ENCODE data around the gene ZFP36. TPM values are rescaled to one million over a fixed set of nuclear protein-coding genes. Genes with fewer than 3 reads are reported as not detected.

Gene ZFP36
- total and polyA plus RNA-seq, 12 donors = 22.8 to 194 (median 51.7) TPM

DNA sequence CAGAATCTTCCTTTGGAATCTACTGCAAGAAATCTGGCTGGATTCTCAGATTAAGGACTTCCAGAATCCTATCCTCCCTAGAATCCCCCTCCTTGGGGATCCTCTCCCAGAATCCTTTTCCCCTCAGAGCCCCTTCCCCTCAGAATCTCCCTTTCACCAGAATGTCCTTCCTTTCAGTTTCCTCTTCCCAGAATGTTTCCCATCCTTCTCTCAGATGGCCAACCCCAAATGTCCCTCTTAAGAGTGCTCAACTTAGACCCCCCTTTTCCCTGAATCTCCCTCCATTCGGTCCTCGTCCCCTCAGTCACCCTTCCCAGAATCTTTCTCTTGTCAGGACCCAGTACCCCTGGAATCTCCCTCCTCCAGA, 29.7 kb downstream of the ZFP36 start:
- Histone ChIP-seq H3K27me3 (peaks cover 0 to 6% (median 0%) of the 10 kb centered on the region in 7 donors), H3K27ac (peak overlapping the region; percentile 28 to 96 (median 87)), H3K4me3 (peak overlapping the region; percentile 18 to 99 (median 84)), H3K4me1 (peaks cover 10 to 40% (median 27%) of the 10 kb centered on the region in 9 donors), H3K36me3 (peaks cover 0 to 34% (median 26%) of the 10 kb centered on the region in 9 donors), H3K9me3 (no peaks in the 10 kb centered on the region)
- TF ChIP-seq, protein P1, sequence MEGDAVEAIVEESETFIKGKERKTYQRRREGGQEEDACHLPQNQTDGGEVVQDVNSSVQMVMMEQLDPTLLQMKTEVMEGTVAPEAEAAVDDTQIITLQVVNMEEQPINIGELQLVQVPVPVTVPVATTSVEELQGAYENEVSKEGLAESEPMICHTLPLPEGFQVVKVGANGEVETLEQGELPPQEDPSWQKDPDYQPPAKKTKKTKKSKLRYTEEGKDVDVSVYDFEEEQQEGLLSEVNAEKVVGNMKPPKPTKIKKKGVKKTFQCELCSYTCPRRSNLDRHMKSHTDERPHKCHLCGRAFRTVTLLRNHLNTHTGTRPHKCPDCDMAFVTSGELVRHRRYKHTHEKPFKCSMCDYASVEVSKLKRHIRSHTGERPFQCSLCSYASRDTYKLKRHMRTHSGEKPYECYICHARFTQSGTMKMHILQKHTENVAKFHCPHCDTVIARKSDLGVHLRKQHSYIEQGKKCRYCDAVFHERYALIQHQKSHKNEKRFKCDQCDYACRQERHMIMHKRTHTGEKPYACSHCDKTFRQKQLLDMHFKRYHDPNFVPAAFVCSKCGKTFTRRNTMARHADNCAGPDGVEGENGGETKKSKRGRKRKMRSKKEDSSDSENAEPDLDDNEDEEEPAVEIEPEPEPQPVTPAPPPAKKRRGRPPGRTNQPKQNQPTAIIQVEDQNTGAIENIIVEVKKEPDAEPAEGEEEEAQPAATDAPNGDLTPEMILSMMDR (IDR thresholded peaks at IDR 0.05) = no peak
- intact Hi-C loops (cut with DNase I) = no loop called here
- 0% methylated on average over 2 of the region's 2 CpGs for WGBS, 2 donors
- no peak for DNase-seq
- ATAC-seq = no peak

DNA sequence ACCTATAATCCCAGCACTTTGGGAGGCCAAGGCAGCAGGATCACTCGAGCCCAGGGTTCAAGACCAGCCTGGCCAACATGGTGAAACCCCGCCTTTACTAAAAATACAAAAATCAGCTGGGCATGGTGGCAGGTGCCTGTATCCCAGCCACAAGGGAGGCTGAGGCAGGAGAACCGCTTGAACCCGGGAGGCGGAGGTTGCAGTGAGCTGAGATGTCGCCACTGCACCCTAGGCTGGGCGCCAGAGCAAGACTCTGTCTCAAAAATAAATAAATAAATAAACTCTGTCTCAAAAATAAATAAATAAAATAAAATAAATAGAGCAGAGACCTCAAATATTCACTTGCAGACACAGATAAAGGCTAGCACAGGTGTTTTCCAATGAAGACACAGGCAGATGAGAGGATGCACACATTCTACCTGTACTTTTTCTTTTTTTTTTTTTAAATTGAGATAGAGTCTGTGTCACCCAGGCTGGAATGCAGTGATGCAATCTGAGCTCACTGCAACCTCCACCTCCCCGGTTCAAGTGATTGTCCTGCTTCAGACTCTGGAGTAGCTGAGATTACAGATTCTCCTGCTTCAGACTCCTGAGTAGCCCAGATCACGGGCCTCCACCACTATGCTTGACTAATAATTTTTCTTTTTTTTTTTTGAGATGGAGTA, 31.8 kb downstream of the ZFP36 start:
- intact Hi-C loops (cut with DNase I) = no loop called here
- Histone ChIP-seq H3K27ac (no peak overlapping the region), H3K9me3 (no peaks in the 10 kb centered on the region), H3K4me1 (peaks cover 10 to 38% (median 27%) of the 10 kb centered on the region in 9 donors), H3K36me3 (peaks cover 0 to 17% (median 10%) of the 10 kb centered on the region in 9 donors), H3K27me3 (peaks cover 0 to 6% (median 0%) of the 10 kb centered on the region in 7 donors), H3K4me3 (no peak overlapping the region)
- WGBS, 2 donors = 81% methylated on average over 9 of the region's 9 CpGs
- DNase-seq (no peak), ATAC-seq (no peak)
- TF ChIP-seq, protein P1 (IDR thresholded peaks at IDR 0.05) = no peak

DNA sequence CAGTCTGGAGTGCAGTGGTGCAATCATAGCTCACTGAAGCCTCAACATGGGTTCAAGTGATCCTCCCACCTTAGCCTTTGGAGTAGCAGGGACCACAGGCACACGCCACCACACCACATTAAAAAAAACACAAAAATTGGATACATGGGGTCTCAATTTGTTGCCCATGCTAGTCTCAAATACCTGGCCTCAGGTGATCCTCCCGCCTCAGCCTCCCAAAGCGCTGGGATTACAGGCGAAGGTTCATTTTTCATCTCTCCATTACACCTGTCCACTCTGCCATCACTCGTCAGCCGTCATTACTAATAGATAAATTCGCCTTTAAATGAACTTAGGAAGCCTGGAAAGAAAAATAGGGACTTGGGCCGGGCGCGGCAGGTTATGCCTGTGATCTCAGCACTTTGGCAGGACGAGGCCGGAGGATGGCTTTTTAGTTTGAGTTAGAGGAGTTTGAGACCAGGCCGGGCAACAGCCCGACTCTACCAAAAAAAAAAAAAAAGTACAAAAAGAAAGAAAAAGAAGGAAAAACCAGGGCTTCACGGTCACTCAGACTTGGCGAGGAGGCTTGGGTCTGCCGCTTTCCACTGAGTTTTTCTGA, 38.0 kb downstream of the ZFP36 start:
- peaks cover 6 to 47% (median 35%) of the 10 kb centered on the region in 9 donors for H3K4me1 ChIP-seq
- 5 to 6% methylated on average over 16 to 17 of the region's 17 CpGs for WGBS, 2 donors
- no peaks in the 10 kb centered on the region for H3K27me3 ChIP-seq
- peak in 5 of 8 donors; percentile 2 to 40 (median 27) for ATAC-seq
- H3K36me3 ChIP-seq = peaks cover 0 to 28% (median 3%) of the 10 kb centered on the region in 9 donors
- H3K27ac ChIP-seq = peak overlapping the region; percentile 70 to 97 (median 93)
- TF ChIP-seq, protein P1 (IDR thresholded peaks at IDR 0.05) = no peak
- peak overlapping the region; percentile 72 to 97 (median 84) for H3K4me3 ChIP-seq
- H3K9me3 ChIP-seq = no peaks in the 10 kb centered on the region
- DNase-seq = no peak
- intact Hi-C loops (cut with DNase I) = loop anchor here in 3 of 10 donors (2.0 to 10.0 kb wide), 6 partner anchors 32 to 228 kb away; partner anchors contain the start of genes EID2B (in 2 of the 3), MED29 (in 1 of the 3), PAF1 (in 1 of the 3) and PLEKHG2 (in 1 of the 3)

All from heart right ventricle (tissue), 16 donors.